GM18520 (cell line): ENCODE data around the gene CDK2AP2.
"Not testable (repeated sequence)": the region's sequence is repeated elsewhere in the genome, so short reads cannot be mapped to it uniquely, and the experiment has no call there.

ENCODE experiments used
- ATAC-seq: cut with Tn5 transposase; IDR thresholded peaks from one replicate; pipeline ENCODE4 v1.9.1; 2021; ENCODE audit not compliant: unreplicated experiment

The CDK2AP2 gene

GRCh38 chr11:67468056-67468455 lies 39.9 kb downstream of the CDK2AP2 start:
- no peak for ATAC-seq

DNA sequence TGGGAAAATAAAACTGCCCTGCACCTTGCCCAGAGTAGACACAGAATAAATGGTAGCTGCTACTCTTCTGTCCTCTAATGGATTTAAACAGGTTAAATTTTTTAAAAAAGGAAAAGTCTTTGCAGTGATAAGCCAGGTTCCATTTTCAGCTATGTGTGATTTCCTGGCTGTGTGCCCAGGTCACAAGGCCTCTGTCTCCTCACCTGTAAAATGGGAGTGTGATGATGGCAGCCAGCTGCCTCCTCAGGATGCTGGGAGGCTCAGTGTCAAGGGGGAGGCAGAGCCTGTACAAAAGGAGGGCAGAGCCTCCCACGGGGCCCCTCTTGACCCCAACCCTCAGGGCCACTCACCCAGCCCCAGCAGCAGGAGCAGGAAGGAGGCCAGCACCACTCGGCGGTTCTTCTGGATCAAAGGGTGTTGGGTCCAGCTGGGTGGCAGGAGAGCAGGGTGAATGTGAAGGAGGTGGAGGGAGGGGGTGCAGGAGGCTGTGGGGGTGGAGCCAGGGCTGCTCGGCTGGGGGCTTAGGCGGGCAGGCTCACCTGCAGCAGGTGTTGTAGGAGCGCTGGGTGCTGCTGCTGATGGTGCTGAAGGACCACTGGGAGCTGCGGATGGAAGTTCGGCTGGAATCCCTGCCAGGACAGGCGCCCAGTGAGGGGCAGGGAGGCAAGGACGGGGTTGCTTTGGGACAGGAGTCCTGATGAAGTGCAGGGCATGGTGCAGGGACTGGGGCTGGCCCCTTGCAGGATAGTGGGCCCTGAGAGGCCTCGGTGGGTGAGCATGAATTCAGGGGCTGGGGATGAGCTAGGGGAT lies 40.8 kb downstream of the CDK2AP2 start:
- no peak for ATAC-seq

GRCh38 chr11:67466367-67466766 lies 41.6 kb downstream of the CDK2AP2 start:
- no peak for ATAC-seq

DNA sequence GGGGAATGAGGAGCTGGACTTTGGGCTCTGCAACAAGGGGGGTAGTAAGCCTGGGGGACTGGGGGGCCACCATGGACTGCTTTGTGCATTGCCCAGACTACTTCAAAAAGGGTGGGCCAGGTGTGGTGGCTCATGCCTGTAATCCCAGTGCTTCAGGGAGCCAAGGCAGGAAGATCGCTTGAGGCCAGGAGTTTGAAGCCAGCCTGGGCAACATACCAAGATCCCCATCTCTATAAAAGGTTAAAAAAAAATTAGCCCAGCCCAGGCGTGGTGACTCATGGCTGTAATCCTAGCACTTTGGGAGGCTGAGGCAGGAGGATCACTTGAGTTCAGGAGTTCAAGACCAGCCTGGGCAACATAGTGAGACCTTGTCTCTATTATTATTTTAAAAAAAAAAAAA lies 42.4 kb downstream of the CDK2AP2 start:
- ATAC-seq, result not testable (repeated sequence)

DNA sequence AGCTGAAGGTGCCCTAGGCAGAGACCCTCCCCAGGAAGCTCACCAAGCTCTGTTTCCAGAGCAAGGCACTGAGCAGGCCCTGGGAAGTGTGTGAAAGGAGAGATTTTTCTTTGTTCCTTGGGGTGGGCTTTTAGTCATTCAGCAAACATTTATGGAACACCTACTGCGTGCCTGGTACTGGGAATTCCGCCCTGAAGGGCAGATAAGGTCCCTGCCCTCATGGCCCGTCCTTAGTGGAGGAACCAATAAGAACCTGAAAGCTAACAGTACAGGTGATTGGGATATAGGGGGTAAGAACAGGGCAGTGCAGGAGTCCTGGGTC lies 42.8 kb downstream of the CDK2AP2 start:
- no peak for ATAC-seq

GRCh38 chr11:67464411-67465188 lies 43.4 kb downstream of the CDK2AP2 start:
- no peak for ATAC-seq

GRCh38 chr11:67463680-67464410 lies 44.1 kb downstream of the CDK2AP2 start:
- ATAC-seq, result no peak

DNA sequence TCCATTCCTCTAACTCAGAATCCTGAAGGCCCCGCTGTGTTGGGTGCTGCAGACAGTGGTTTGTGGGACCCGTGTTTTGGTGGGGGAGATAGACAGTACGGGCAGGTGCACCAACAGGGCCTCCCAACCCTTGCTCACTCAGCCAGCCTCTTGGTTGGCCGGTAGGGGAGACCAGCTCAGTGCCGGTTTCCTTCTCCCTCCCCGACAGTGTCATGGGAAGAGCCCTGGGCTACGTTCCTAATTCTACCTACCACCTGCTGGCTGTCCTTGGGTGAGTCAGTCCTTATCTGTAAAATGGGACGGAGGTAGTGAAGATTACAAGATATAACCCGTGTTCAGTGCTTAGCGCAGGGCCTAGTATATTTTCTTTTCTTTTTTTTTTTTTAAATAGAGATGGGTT lies 44.8 kb downstream of the CDK2AP2 start:
- ATAC-seq, result no peak

DNA sequence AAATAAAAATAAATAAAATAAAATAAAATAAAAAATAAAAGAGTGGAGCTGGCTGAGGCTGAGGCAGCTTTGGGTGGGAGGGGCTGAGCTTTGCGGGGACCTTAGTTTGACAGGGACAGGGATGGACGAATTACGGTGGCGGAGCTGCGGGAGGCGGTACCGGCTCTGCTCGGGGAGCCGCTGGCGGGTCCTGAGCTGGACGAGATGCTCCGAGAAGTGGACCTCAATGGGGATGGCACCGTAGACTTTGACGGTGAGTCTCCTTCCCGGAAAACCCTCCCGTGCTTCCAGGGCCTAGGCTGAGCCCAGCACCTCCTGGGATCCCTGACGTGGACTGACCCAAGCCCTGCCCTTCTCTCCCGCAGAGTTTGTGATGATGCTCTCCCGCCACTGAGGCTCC lies 49.7 kb downstream of the CDK2AP2 start:
- ATAC-seq, result no peak

GRCh38 chr11:67457453-67457852 lies 50.5 kb downstream of the CDK2AP2 start:
- ATAC-seq, result no peak
